Smooth muscle cell (in vitro differentiated cells): ENCODE results near the gene NUTM2B. TPM values are rescaled to one million over a fixed set of nuclear protein-coding genes. Genes with fewer than 3 reads are reported as not detected.

Source experiments
- polyA plus RNA-seq: library from polyadenylated mRNA; unstranded; fragments of >200 nt; fragmentation: Nextera tagmentation; extraction: Ambion mirVana; gene quantifications from 2 replicates; pipeline ENCODE4 v1.2.1, GENCODE V29; 2016
- total RNA-seq: library from RNA; depleted of rRNA; stranded (reverse); fragments of >200 nt; gene quantifications from 2 replicates; pipeline ENCODE4 v1.2.3, GENCODE V29; 2014

Gene NUTM2B
- total and polyA plus RNA-seq, 2 experiments from 2014 or later, result 0.04 TPM; not detected in 1

Other genes starting within 250 kb of the NUTM2B start
- 0.49 and 0.58 TPM in 2 replicates for gene EIF5AL1, start 190.7 kb upstream of the NUTM2B start, total RNA-seq
- 1.6 TPM in 2 replicates for gene EIF5AL1, start 190.7 kb upstream of the NUTM2B start, polyA plus RNA-seq
- gene SFTPA2, start 142.8 kb upstream of the NUTM2B start, total RNA-seq, result not detected in 2 replicates
- gene SFTPA2, start 142.8 kb upstream of the NUTM2B start, polyA plus RNA-seq, result 0.26 and 0.79 TPM in 2 replicates
- gene SFTPA1, start 92.3 kb upstream of the NUTM2B start, total RNA-seq, result not detected in 2 replicates
- gene SFTPA1, start 92.3 kb upstream of the NUTM2B start, polyA plus RNA-seq, result not detected in 2 replicates
- not detected in 2 replicates for gene NUTM2E, start 123.5 kb downstream of the NUTM2B start, total RNA-seq
- gene NUTM2E, start 123.5 kb downstream of the NUTM2B start, polyA plus RNA-seq, result 0.17 TPM in 1 of 2 replicates, not detected in the other
- 1.9 TPM in 1 of 2 replicates, not detected in the other for gene SFTPD, start 245.9 kb downstream of the NUTM2B start, total RNA-seq
- 0.64 and 1.0 TPM in 2 replicates for gene SFTPD, start 245.9 kb downstream of the NUTM2B start, polyA plus RNA-seq